ENCODE data around the gene ATG9B.

DNA sequence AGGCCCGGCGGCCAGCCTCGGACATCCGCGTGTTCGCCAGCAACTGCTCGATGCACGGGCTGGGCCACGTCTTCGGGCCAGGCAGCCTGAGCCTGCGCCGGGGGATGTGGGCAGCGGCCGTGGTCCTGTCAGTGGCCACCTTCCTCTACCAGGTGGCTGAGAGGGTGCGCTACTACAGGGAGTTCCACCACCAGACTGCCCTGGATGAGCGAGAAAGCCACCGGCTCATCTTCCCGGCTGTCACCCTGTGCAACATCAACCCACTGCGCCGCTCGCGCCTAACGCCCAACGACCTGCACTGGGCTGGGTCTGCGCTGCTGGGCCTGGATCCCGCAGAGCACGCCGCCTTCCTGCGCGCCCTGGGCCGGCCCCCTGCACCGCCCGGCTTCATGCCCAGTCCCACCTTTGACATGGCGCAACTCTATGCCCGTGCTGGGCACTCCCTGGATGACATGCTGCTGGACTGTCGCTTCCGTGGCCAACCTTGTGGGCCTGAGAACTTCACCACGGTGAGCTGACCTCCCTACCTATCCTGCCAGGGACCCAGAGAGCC lies 24.7 kb upstream of the ATG9B start:
- TF ChIP-seq CTCF (IDR thresholded peaks at IDR 0.05; ENCODE audit: poor library complexity) (no peak), EZH2 (IDR thresholded peaks at IDR 0.05; ENCODE audit: borderline replicate concordance) (no peak), EZH2phosphoT487 (IDR thresholded peaks at IDR 0.05; ENCODE audit: low read depth, severe bottlenecking, unreplicated experiment) (no peak)
